Activated T-cell treated with anti-CD3 and anti-CD28 coated beads, Interleukin-2, amount 50 U/mL, for 24 hours (primary cell): Measurements from ENCODE around the gene MNAT1.
"Not testable (repeated sequence)": the region's sequence is repeated elsewhere in the genome, so short reads cannot be mapped to it uniquely, and the experiment has no call there.

Experiments
- DNase-seq: peaks from one replicate; pipeline ENCODE4 v3.0.0-alpha.2; 2020
- H3K27ac Mint-ChIP-seq: 2 replicates; pipeline ENCODE4 v1.8.0; 2020; ENCODE audit warnings: mild to moderate bottlenecking, mixed read lengths
- H3K27me3 Mint-ChIP-seq: 2 replicates; pipeline ENCODE4 v1.8.0; 2020; ENCODE audit warnings: mixed read lengths
- H3K36me3 Mint-ChIP-seq: 2 replicates; pipeline ENCODE4 v1.8.0; 2020; ENCODE audit warnings: low read depth, mixed read lengths
- H3K4me1 Mint-ChIP-seq: 2 replicates; pipeline ENCODE4 v1.8.0; 2020; ENCODE audit warnings: low read depth, mixed read lengths
- H3K4me3 Mint-ChIP-seq: 2 replicates; pipeline ENCODE4 v1.8.0; 2020; ENCODE audit warnings: mild to moderate bottlenecking, moderate library complexity, mixed read lengths
- H3K9me3 Mint-ChIP-seq: 2 replicates; pipeline ENCODE4 v1.8.0; 2020; ENCODE audit warnings: mixed read lengths

Gene MNAT1

DNA sequence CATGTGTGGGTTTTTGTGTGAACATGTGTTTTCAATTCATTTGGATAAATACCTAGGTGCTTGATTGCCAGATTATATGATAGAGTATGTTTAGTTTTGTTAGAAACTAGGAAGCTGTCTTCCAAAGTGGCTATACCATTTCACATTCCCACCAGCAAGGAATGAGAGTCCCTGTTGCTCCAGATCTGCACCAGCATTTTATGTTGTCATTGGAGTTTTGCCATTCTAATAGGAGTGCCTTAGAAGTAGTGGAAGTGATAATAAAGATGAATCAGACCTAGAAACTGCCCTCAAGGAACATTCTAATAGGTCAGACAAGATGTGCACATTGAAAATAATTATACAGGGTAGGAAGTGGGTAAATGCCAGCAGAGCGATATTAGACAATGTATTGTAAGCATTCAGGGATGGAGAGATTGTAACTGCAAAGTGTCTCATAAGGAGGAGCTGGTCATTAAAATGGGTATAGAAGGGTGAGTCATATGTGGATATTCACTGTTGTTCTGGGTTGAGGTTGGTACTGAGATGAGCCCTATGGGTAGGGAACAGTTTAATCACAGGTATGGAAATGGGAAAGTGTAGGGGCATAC is 71.4 kb downstream of the MNAT1 start:
- no peaks in the 10 kb centered on the region for H3K27me3 Mint-ChIP-seq
- H3K36me3 Mint-ChIP-seq = peaks cover 20% of the 10 kb centered on the region
- no peak for DNase-seq
- no peaks in the 10 kb centered on the region for H3K9me3 Mint-ChIP-seq
- H3K27ac Mint-ChIP-seq = peak overlapping the region; percentile 12
- H3K4me3 Mint-ChIP-seq = no peak overlapping the region
- peaks cover 9% of the 10 kb centered on the region for H3K4me1 Mint-ChIP-seq

DNA sequence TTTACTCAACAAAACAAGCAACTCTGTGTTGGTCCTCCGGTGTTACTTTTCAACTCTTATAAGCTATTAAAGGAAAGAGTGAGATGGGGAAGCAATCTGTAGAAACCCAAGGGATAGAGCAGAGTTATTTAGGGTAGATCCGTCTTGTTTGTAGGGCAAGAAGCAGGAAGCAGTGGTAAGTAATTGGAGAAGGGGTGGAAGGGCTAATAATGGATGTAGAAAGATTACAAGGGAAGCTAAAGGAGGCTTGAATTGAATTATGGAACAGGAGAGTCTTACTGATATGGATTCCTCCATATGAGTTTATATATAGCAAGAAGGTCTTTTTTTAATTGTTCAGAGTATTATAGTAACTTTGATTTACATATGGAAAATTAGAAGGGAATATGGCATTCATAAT is 72.7 kb downstream of the MNAT1 start:
- Mint-ChIP-seq H3K27me3 (no peaks in the 10 kb centered on the region), H3K9me3 (no peaks in the 10 kb centered on the region), H3K4me3 (no peak overlapping the region), H3K27ac (no peak overlapping the region), H3K36me3 (peaks cover 21% of the 10 kb centered on the region), H3K4me1 (peaks cover 9% of the 10 kb centered on the region)
- no peak for DNase-seq

- Mint-ChIP-seq H3K36me3 (peaks cover 26% of the 10 kb centered on the region), H3K27me3 (no peaks in the 10 kb centered on the region), H3K4me1 (peaks cover 9% of the 10 kb centered on the region), H3K4me3 (no peak overlapping the region), H3K27ac (no peak overlapping the region), H3K9me3 (no peaks in the 10 kb centered on the region)
- no peak for DNase-seq
Measured at GRCh38 chr14:60807971-60808370, 73.4 kb downstream of the MNAT1 start.

DNA sequence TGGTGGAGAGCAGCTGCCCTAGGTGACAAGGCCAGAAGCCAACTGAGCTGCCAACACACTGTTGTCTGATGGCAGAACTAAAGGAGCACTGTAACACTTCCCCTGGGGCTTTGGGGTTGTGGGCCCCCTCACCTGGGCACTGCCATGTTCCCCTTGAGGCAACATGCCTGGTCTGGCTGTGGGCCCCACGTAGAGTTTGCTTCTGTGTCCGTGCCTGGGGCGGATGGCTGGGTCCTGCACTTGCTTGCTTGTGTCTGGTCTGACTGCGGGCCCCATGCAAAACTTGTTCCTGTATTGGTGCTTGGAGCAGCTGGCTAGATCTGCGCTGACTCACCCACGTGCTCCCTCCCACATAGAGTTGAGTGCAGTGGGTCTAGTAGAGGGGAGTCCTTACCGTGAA is 78.4 kb downstream of the MNAT1 start:
- Mint-ChIP-seq H3K36me3 (peaks cover 43% of the 10 kb centered on the region), H3K27ac (no peak overlapping the region), H3K9me3 (no peaks in the 10 kb centered on the region), H3K4me1 (no peaks in the 10 kb centered on the region), H3K27me3 (no peaks in the 10 kb centered on the region), H3K4me3 (no peak overlapping the region)
- DNase-seq = no peak

- Mint-ChIP-seq H3K9me3 (no peaks in the 10 kb centered on the region), H3K27ac (no peak overlapping the region), H3K4me1 (no peaks in the 10 kb centered on the region), H3K4me3 (no peak overlapping the region), H3K36me3 (peaks cover 41% of the 10 kb centered on the region), H3K27me3 (no peaks in the 10 kb centered on the region)
- no peak for DNase-seq
Measured at GRCh38 chr14:60815371-60815770, 80.8 kb downstream of the MNAT1 start.

GRCh38 chr14:60817113-60817512 is 82.6 kb downstream of the MNAT1 start:
- Mint-ChIP-seq H3K27ac (no peak overlapping the region), H3K9me3 (no peaks in the 10 kb centered on the region), H3K4me3 (no peak overlapping the region), H3K36me3 (peaks cover 45% of the 10 kb centered on the region), H3K27me3 (no peaks in the 10 kb centered on the region), H3K4me1 (no peaks in the 10 kb centered on the region)
- no peak for DNase-seq

GRCh38 chr14:60819575-60819974 is 85.0 kb downstream of the MNAT1 start:
- H3K4me3 Mint-ChIP-seq = no peak overlapping the region
- no peaks in the 10 kb centered on the region for H3K4me1 Mint-ChIP-seq
- no peak for DNase-seq
- H3K9me3 Mint-ChIP-seq = no peaks in the 10 kb centered on the region
- H3K27me3 Mint-ChIP-seq = no peaks in the 10 kb centered on the region
- H3K36me3 Mint-ChIP-seq = peaks cover 34% of the 10 kb centered on the region
- no peak overlapping the region for H3K27ac Mint-ChIP-seq

- Mint-ChIP-seq H3K9me3 (peaks cover 9% of the 10 kb centered on the region), H3K27ac (no peak overlapping the region), H3K4me1 (no peaks in the 10 kb centered on the region), H3K27me3 (no peaks in the 10 kb centered on the region), H3K36me3 (peaks cover 71% of the 10 kb centered on the region), H3K4me3 (no peak overlapping the region)
- no peak for DNase-seq
Measured at GRCh38 chr14:60838601-60839000, 104.0 kb downstream of the MNAT1 start.

DNA sequence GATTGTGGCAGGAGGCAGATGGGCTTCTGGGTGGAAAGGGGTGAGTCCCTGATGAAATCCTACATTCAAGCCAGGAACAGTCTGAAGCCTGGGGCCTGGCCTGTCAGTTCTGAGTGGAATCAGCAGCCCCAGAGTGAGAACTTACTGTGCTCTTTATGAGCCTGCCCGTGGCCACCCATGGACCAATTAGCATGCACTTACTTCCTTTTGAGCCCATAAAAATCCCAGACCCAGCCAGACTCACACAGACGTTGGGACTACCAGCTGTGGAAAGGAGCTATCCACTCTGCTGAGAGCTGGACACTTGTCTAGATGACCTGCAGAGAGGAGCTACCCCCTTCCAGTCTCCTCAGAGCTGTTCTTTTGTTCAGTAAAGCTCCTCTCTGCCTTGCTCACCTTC is 104.5 kb downstream of the MNAT1 start:
- Mint-ChIP-seq H3K36me3 (peaks cover 70% of the 10 kb centered on the region), H3K4me3 (no peak overlapping the region), H3K27ac (no peak overlapping the region), H3K4me1 (no peaks in the 10 kb centered on the region), H3K27me3 (no peaks in the 10 kb centered on the region), H3K9me3 (peaks cover 9% of the 10 kb centered on the region)
- DNase-seq = no peak

- Mint-ChIP-seq H3K27me3 (no peaks in the 10 kb centered on the region), H3K36me3 (peaks cover 65% of the 10 kb centered on the region)
- no peak for DNase-seq
Measured at GRCh38 chr14:60839657-60840056, 105.1 kb downstream of the MNAT1 start.

GRCh38 chr14:60840313-60840712 is 105.8 kb downstream of the MNAT1 start:
- H3K27me3 Mint-ChIP-seq = no peaks in the 10 kb centered on the region
- H3K27ac Mint-ChIP-seq = no peak overlapping the region
- peaks cover 4% of the 10 kb centered on the region for H3K9me3 Mint-ChIP-seq
- peaks cover 60% of the 10 kb centered on the region for H3K36me3 Mint-ChIP-seq
- no peak overlapping the region for H3K4me3 Mint-ChIP-seq
- DNase-seq = no peak
- no peaks in the 10 kb centered on the region for H3K4me1 Mint-ChIP-seq

More at GRCh38 chr14:60839657-60840056, 105.1 kb downstream of the MNAT1 start:
- H3K9me3 Mint-ChIP-seq = peaks cover 9% of the 10 kb centered on the region
- no peaks in the 10 kb centered on the region for H3K4me1 Mint-ChIP-seq
- H3K27ac Mint-ChIP-seq = no peak overlapping the region
- no peak overlapping the region for H3K4me3 Mint-ChIP-seq

DNA sequence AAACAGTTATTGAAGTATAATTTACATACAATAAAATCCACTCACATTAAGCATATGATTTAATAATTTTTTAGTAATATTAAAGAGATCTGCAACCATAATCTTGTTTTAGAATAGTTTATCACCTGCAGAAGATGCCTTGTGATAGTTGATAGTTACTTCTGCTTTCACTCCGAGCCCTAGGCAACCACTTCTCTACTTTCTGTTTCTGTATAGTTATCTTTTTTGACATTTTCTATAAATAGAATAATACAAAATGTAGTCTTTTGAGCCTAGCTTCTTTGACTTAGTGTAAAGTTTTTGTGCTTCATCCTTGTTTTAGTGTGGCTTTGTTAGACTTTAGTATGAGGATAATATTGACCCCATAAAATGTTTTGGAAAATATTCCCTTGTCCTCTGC is 111.0 kb downstream of the MNAT1 start:
- Mint-ChIP-seq H3K27me3 (no peaks in the 10 kb centered on the region), H3K36me3 (peaks cover 55% of the 10 kb centered on the region), H3K9me3 (peaks cover 20% of the 10 kb centered on the region), H3K4me1 (no peaks in the 10 kb centered on the region), H3K4me3 (no peak overlapping the region), H3K27ac (no peak overlapping the region)
- no peak for DNase-seq

DNA sequence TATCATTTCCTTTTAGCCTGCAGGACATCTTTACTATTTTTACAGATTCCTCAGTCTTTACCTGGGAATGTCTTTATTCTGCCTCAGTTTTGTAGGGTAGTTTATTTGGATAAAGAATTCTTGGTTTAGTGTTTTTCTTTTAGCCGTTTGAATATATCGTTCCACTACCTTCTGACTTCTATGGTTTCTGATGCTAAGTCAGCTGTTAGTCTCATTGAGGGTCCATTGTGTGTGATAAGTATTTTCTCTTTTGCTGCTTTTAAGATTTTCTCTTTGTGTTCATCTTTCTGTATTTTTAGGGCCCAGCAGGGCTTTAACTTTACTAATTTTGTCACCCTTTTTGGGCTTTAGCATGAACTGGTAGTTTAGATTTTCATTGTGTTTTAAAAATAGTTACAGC is 113.5 kb downstream of the MNAT1 start:
- H3K36me3 Mint-ChIP-seq = peaks cover 70% of the 10 kb centered on the region
- H3K4me1 Mint-ChIP-seq = no peaks in the 10 kb centered on the region
- no peak overlapping the region for H3K4me3 Mint-ChIP-seq
- DNase-seq = no peak
- H3K27me3 Mint-ChIP-seq = no peaks in the 10 kb centered on the region
- H3K9me3 Mint-ChIP-seq = peaks cover 27% of the 10 kb centered on the region
- no peak overlapping the region for H3K27ac Mint-ChIP-seq

DNA sequence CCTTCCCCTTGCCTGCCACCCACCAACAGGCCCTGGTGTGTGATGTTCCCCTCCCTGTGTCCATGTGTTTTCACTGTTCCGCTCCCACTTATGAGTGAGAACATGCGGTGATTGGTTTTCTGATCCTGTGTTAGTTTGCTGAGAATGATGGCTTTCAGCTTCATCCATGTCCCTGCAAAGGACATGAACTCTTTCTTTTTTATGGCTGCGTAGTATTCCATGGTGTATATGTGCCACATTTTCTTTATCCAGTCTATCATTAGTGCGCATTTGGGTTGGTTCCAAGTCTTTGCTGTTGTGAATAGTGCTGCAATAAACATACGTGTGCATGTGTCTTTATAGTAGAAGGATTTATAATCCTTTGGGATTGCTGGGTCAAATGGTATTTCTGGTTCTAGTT is 117.1 kb downstream of the MNAT1 start:
- DNase-seq = not testable (repeated sequence)

GRCh38 chr14:60856111-60856510 is 121.5 kb downstream of the MNAT1 start:
- no peaks in the 10 kb centered on the region for H3K27me3 Mint-ChIP-seq
- no peak overlapping the region for H3K4me3 Mint-ChIP-seq
- H3K36me3 Mint-ChIP-seq = peaks cover 71% of the 10 kb centered on the region
- peak overlapping the region; percentile 7 for H3K27ac Mint-ChIP-seq
- peaks cover 23% of the 10 kb centered on the region for H3K4me1 Mint-ChIP-seq
- DNase-seq = no peak
- H3K9me3 Mint-ChIP-seq = peaks cover 7% of the 10 kb centered on the region

More for the DNA sequence above, 117.1 kb downstream of the MNAT1 start:
- not testable (repeated sequence) for H3K27ac Mint-ChIP-seq, H3K4me1 Mint-ChIP-seq, H3K27me3 Mint-ChIP-seq, H3K4me3 Mint-ChIP-seq
- Mint-ChIP-seq H3K36me3 (peaks cover 87% of the 10 kb centered on the region), H3K9me3 (peaks cover 22% of the 10 kb centered on the region)

DNA sequence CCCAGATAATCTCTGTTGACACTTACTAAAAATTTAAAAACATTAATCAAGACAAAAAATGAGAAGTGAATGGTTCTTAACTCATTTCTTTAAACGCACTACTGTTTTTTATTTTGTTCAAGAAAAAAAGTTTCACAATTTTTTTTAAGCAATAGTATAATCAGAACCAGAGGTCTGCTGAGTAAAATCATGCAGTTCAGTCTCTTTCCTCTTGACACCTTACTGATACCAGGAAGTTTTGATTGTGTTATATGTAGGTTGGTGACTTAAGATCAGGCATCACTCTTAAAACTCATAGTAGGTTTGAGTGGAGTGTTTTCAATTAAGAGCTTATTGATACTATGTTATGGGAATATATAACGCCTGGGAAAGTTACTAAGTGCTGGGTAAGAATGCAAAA is 125.0 kb downstream of the MNAT1 start:
- Mint-ChIP-seq H3K27me3 (no peaks in the 10 kb centered on the region), H3K4me1 (peaks cover 23% of the 10 kb centered on the region), H3K27ac (no peak overlapping the region), H3K36me3 (peaks cover 43% of the 10 kb centered on the region), H3K4me3 (no peak overlapping the region), H3K9me3 (no peaks in the 10 kb centered on the region)
- DNase-seq = no peak
